ENCODE results near the gene PNKP.

The PNKP gene

DNA sequence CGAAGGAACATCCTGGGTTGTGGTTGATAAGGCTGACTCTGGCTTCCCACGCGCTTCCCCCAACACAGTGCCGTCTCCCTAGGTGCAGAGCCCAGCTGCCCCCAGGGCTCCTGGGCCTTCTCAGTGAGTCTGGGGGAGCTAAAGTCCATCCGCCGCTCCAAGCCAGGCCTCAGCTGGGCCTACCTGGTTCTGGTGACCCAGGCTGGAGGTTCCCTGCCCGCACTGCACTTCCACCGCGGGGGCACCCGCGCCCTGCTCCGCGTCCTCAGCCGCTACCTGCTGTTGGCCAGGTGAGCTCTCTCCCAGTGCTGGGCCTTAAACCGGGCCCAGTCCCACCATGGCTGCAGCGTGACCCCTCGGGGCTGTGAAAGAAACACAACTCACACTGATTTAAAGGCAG, 13.8 kb upstream of the PNKP start:
- no peaks in the 10 kb centered on the region for H3K79me2 ChIP-seq (ENCODE audit: insufficient read depth, low read length)
- H4K20me1 ChIP-seq (ENCODE audit: low read depth, low read length), result no peaks in the 10 kb centered on the region
- H3K9ac ChIP-seq (ENCODE audit: low read length), result no peak overlapping the region
- no peak overlapping the region for H3K4me2 ChIP-seq (ENCODE audit: low read depth, low read length, poor library complexity, severe bottlenecking)
- H3F3A ChIP-seq (ENCODE audit: insufficient read depth), result peaks cover 1% of the 10 kb centered on the region; the same call in 1 of the 2 replicates
- H3K9me3 ChIP-seq (ENCODE audit: insufficient read depth, low read length), result no peaks in the 10 kb centered on the region
- no peak overlapping the region for H3K27ac ChIP-seq (ENCODE audit: low read depth, low read length)
- TF ChIP-seq, protein P1, sequence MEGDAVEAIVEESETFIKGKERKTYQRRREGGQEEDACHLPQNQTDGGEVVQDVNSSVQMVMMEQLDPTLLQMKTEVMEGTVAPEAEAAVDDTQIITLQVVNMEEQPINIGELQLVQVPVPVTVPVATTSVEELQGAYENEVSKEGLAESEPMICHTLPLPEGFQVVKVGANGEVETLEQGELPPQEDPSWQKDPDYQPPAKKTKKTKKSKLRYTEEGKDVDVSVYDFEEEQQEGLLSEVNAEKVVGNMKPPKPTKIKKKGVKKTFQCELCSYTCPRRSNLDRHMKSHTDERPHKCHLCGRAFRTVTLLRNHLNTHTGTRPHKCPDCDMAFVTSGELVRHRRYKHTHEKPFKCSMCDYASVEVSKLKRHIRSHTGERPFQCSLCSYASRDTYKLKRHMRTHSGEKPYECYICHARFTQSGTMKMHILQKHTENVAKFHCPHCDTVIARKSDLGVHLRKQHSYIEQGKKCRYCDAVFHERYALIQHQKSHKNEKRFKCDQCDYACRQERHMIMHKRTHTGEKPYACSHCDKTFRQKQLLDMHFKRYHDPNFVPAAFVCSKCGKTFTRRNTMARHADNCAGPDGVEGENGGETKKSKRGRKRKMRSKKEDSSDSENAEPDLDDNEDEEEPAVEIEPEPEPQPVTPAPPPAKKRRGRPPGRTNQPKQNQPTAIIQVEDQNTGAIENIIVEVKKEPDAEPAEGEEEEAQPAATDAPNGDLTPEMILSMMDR (IDR thresholded peaks at IDR 0.05; ENCODE audit: insufficient read depth, low read length, poor library complexity, severe bottlenecking), result no peak
- no peak for TF ChIP-seq EZH2phosphoT487 (conservative IDR thresholded peaks at IDR 0.05; ENCODE audit: low read length)
- no peak overlapping the region for H2AFZ ChIP-seq (ENCODE audit: low read depth, low read length, severe bottlenecking)
- no peak overlapping the region for H3K4me3 ChIP-seq (ENCODE audit: insufficient read depth, low read length, poor library complexity, severe bottlenecking)
- no peaks in the 10 kb centered on the region for H3K9me2 ChIP-seq (replicated peaks; ENCODE audit: insufficient read depth, low read length)
- H3K36me3 ChIP-seq (ENCODE audit: low read length), result peaks cover 8% of the 10 kb centered on the region; the same call in 1 of the 2 replicates
- no peaks in the 10 kb centered on the region for H3K27me3 ChIP-seq (ENCODE audit: low read length)

DNA sequence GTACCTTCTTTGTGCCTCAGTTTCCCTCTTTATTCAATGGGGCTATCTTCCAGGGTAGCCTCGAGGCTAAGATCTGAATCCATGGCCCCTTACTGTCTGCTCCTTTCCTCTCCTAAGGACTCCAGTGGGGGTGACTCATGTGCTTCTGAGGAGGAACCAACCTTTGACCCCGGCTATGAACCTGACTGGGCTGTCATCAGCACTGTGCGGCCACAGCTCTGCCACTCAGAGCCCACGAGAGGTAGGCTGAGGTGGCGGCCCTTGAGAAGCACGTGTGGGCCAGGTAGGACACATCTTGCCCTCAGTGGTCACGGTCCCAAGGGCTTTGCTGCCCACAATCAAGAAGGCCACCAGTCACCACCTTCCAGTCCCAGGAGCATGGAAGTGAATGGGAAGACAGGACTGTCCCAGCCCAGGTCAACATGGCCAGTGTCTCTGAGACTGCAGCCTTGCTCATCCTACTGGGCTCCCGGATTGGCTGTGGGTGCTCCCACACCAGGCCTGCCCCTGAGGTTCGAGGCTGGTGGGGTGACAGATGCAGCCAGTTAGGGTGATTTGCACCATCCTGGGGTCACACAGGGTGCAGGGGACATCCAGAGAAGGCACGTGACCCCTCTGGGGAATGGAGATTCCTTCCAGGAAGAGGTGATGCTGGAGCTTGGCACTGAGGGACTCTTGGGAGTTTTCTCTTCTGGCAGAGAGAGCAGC, 12.9 kb upstream of the PNKP start:
- no peaks in the 10 kb centered on the region for H3K9me3 ChIP-seq (ENCODE audit: insufficient read depth, low read length)
- H3K27ac ChIP-seq (ENCODE audit: low read depth, low read length), result no peak overlapping the region
- H3K4me2 ChIP-seq (ENCODE audit: low read depth, low read length, poor library complexity, severe bottlenecking), result no peak overlapping the region
- H3K4me3 ChIP-seq (ENCODE audit: insufficient read depth, low read length, poor library complexity, severe bottlenecking), result no peak overlapping the region
- no peaks in the 10 kb centered on the region for H4K20me1 ChIP-seq (ENCODE audit: low read depth, low read length)
- no peak overlapping the region for H3K9ac ChIP-seq (ENCODE audit: low read length)
- no peaks in the 10 kb centered on the region for H3K9me2 ChIP-seq (replicated peaks; ENCODE audit: insufficient read depth, low read length)
- H3K79me2 ChIP-seq (ENCODE audit: insufficient read depth, low read length), result peaks cover 8% of the 10 kb centered on the region; the same call in 1 of the 2 replicates
- no peak overlapping the region for H2AFZ ChIP-seq (ENCODE audit: low read depth, low read length, severe bottlenecking)
- peaks cover 8% of the 10 kb centered on the region; the same call in 1 of the 2 replicates for H3K36me3 ChIP-seq (ENCODE audit: low read length)
- H3K27me3 ChIP-seq (ENCODE audit: low read length), result no peaks in the 10 kb centered on the region
- TF ChIP-seq, protein P1 (IDR thresholded peaks at IDR 0.05; ENCODE audit: insufficient read depth, low read length, poor library complexity, severe bottlenecking), result no peak
- no peak for TF ChIP-seq EZH2phosphoT487 (conservative IDR thresholded peaks at IDR 0.05; ENCODE audit: low read length)
- no peaks in the 10 kb centered on the region for H3F3A ChIP-seq (ENCODE audit: insufficient read depth)

DNA sequence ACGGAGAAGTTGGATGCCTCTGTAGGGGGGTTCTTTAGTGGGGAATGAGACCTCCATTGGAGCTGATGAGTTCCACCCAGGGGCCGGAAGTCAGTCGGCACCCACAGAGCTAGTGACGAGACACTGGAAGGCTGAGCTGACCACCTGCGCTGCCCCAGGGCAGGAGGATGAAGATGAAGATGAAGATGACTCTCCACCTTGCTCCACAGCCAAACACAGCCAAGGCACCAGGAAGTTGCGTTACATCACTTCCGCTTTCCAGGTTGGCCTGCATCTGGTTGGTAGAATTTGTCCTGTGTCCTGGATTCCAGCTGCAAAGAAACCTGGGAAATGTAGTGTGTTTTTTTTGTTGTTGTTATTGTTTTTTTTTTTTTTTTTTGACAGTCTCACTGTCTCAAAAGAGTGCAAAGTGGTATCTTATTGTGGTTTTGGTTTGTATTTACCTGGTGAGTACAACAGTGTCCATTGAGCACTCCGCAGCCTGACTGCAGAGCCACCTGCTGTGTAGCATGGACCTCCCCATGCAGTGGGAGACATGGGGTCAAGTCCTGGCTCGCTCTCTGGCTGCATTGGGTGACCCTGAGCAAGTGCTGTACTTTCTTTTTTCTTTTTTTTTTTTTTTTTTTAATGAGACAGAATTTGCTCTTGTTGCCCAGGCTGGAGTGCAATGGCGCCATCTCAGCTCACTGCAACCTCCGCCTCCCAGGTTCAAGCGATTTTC, 12.0 kb upstream of the PNKP start:
- no peaks in the 10 kb centered on the region for H3F3A ChIP-seq (ENCODE audit: insufficient read depth)
- H3K27me3 ChIP-seq (ENCODE audit: low read length), result no peaks in the 10 kb centered on the region
- peaks cover 8% of the 10 kb centered on the region; the same call in 1 of the 2 replicates for H3K36me3 ChIP-seq (ENCODE audit: low read length)
- TF ChIP-seq EZH2phosphoT487 (conservative IDR thresholded peaks at IDR 0.05; ENCODE audit: low read length), result no peak
- TF ChIP-seq, protein P1 (IDR thresholded peaks at IDR 0.05; ENCODE audit: insufficient read depth, low read length, poor library complexity, severe bottlenecking), result no peak
- no peaks in the 10 kb centered on the region for H3K9me3 ChIP-seq (ENCODE audit: insufficient read depth, low read length)
- H3K9me2 ChIP-seq (replicated peaks; ENCODE audit: insufficient read depth, low read length), result no peaks in the 10 kb centered on the region
- H4K20me1 ChIP-seq (ENCODE audit: low read depth, low read length), result no peaks in the 10 kb centered on the region
- H3K4me3 ChIP-seq (ENCODE audit: insufficient read depth, low read length, poor library complexity, severe bottlenecking), result no peak overlapping the region
- peaks cover 9% of the 10 kb centered on the region; the same call in 1 of the 2 replicates for H3K79me2 ChIP-seq (ENCODE audit: insufficient read depth, low read length)
- no peak overlapping the region for H3K27ac ChIP-seq (ENCODE audit: low read depth, low read length)
- H3K4me2 ChIP-seq (ENCODE audit: low read depth, low read length, poor library complexity, severe bottlenecking), result peak overlapping the region; percentile 67
- no peak overlapping the region for H2AFZ ChIP-seq (ENCODE audit: low read depth, low read length, severe bottlenecking)
- no peak overlapping the region for H3K9ac ChIP-seq (ENCODE audit: low read length)
